CD14-positive monocyte (primary cell): ENCODE data around the gene POLE. TPM values are rescaled to one million over a fixed set of nuclear protein-coding genes. Genes with fewer than 3 reads are reported as not detected.

Experiments used
- DNase-seq, 3 donors: peaks; one replicate each; pipeline ENCODE4 v3.0.0-alpha.2; 2011 to 2022
- H2AFZ ChIP-seq: 2 replicates; pipeline ENCODE4 v1.6.0; 2012; ENCODE audit warnings: mild to moderate bottlenecking, low read depth, low read length, inconsistent platforms; ENCODE audit not compliant: insufficient read depth, poor library complexity, severe bottlenecking
- H3K27ac ChIP-seq, 2 donors: 1 replicate in 1 of 2; 2 replicates in 1 of 2; pipeline ENCODE4 v1.5.1; 2012 to 2013; ENCODE audit warnings: low read length in 2 of 2, control low read depth in 1 of 2, inconsistent platforms in 1 of 2, low read depth in 1 of 2, mild to moderate bottlenecking in 1 of 2
- H3K27me3 ChIP-seq, 2 donors: one replicate each; pipeline versions ENCODE4 v1.6.0 to v1.6.1; 2011 to 2013; ENCODE audit warnings: low read length in 2 of 2; ENCODE audit not compliant: control insufficient read depth in 2 of 2, insufficient read depth in 2 of 2
- H3K36me3 ChIP-seq, 2 donors: replicated peaks in 1 of 2; 1 replicate in 1 of 2; 2 replicates in 1 of 2; pipeline versions ENCODE4 v1.5.1 to v1.6.1; 2012 to 2013; ENCODE audit warnings: low read length in 2 of 2, control low read depth in 1 of 2, inconsistent platforms in 1 of 2, mild to moderate bottlenecking in 1 of 2; ENCODE audit not compliant: insufficient read depth in 2 of 2, control insufficient read depth in 1 of 2
- H3K4me1 ChIP-seq, 2 donors: 1 replicate in 1 of 2; 2 replicates in 1 of 2; pipeline versions ENCODE4 v1.5.1 to v1.6.1; 2012 to 2013; ENCODE audit warnings: low read length in 2 of 2, control low read depth in 1 of 2, inconsistent platforms in 1 of 2, mild to moderate bottlenecking in 1 of 2, moderate library complexity in 1 of 2; ENCODE audit not compliant: insufficient read depth in 2 of 2, control insufficient read depth in 1 of 2
- H3K4me2 ChIP-seq: replicated peaks from 2 replicates; pipeline ENCODE3; 2012; ENCODE audit warnings: low read length, moderate library complexity, mild to moderate bottlenecking; ENCODE audit not compliant: poor library complexity, severe bottlenecking; ENCODE audit errors: extremely low read depth
- H3K4me3 ChIP-seq, 3 experiments: fragments of 200-600 bp in 1 of 3; sonication (generic) in 1 of 3; replicated peaks in 1 of 3; 1 replicate in 2 of 3; 2 replicates in 1 of 3; pipeline ENCODE4 v1.5.1; 2011 to 2013; ENCODE audit warnings: low read length in 3 of 3, mild to moderate bottlenecking in 3 of 3, control low read depth in 2 of 3, low read depth in 2 of 3, inconsistent platforms in 1 of 3, moderate library complexity in 1 of 3
- H3K79me2 ChIP-seq: 2 replicates; pipeline ENCODE4 v1.6.0; 2012; ENCODE audit warnings: mild to moderate bottlenecking, control low read depth, inconsistent platforms, low read length, moderate library complexity; ENCODE audit not compliant: insufficient read depth
- H3K9ac ChIP-seq: 2 replicates; pipeline ENCODE4 v1.6.0; 2017; ENCODE audit warnings: low read length, mild to moderate bottlenecking; ENCODE audit not compliant: insufficient read depth, poor library complexity, severe bottlenecking
- H3K9me3 ChIP-seq, 2 donors: replicated peaks in 1 of 2; 1 replicate in 1 of 2; 2 replicates in 1 of 2; pipeline versions ENCODE4 v1.5.1 to v1.6.1; 2012 to 2013; ENCODE audit warnings: low read length in 2 of 2, control low read depth in 1 of 2; ENCODE audit not compliant: control insufficient read depth in 1 of 2, insufficient read depth in 1 of 2
- H4K20me1 ChIP-seq: 2 replicates; pipeline ENCODE4 v1.6.0; 2012; ENCODE audit warnings: mild to moderate bottlenecking, low read length, control low read depth, moderate library complexity; ENCODE audit not compliant: insufficient read depth
- H3K27ac Mint-ChIP-seq, 7 donors: one replicate each; pipeline ENCODE4 v1.8.0; 2020; ENCODE audit warnings: mild to moderate bottlenecking in 7 of 7, mixed read lengths in 7 of 7, moderate library complexity in 6 of 7, inconsistent platforms in 2 of 7
- H3K27me3 Mint-ChIP-seq, 3 donors: one replicate each; pipeline ENCODE4 v1.8.0; 2021 to 2022; ENCODE audit warnings: low read depth in 3 of 3, mild to moderate bottlenecking in 3 of 3, mixed read lengths in 3 of 3, moderate library complexity in 3 of 3, inconsistent platforms in 1 of 3
- H3K36me3 Mint-ChIP-seq, 2 donors: one replicate each; pipeline ENCODE4 v1.8.0; 2020; ENCODE audit warnings: mixed read lengths in 2 of 2, inconsistent platforms in 1 of 2, mild to moderate bottlenecking in 1 of 2
- H3K4me1 Mint-ChIP-seq: one replicate; pipeline ENCODE4 v1.8.0; 2020; ENCODE audit warnings: mild to moderate bottlenecking, mixed read lengths
- H3K4me3 Mint-ChIP-seq, 2 donors: one replicate each; pipeline ENCODE4 v1.8.0; 2020; ENCODE audit warnings: mild to moderate bottlenecking in 2 of 2, mixed read lengths in 2 of 2, moderate library complexity in 1 of 2
- H3K9me3 Mint-ChIP-seq, 7 donors: one replicate each; pipeline ENCODE4 v1.8.0; 2020 to 2022; ENCODE audit warnings: mixed read lengths in 7 of 7, mild to moderate bottlenecking in 6 of 7, moderate library complexity in 6 of 7, inconsistent platforms in 2 of 7
- WGBS: methylation state at CpG from one replicate; pipeline ENCODE4 v1.1.5; 2013; ENCODE audit warnings: missing lambda C conversion rate; ENCODE audit not compliant: insufficient coverage; 5-methylcytosine and 5-hydroxymethylcytosine counted together
- intact Hi-C, 2 donors: fragments of 100-400 bp; cut with micrococcal nuclease; formaldehyde crosslinking; loops; one replicate each; pipeline versions ENCODE4 v1.15.0 to v1.15.1; 2023
- polyA plus RNA-seq, 3 donors: library from polyadenylated mRNA; depleted of rRNA in 1 of 3; unstranded in 2 of 3; stranded (reverse) in 1 of 3; fragments of 300-500 nt in 2 of 3; fragments of >200 nt in 1 of 3; fragmentation: Illumina TruSeq in 2 of 3; gene quantifications; 1 replicate in 2 of 3; 2 replicates in 1 of 3; pipeline ENCODE4 v1.2.3, GENCODE V29; 2012 to 2021
- TF ChIP-seq, protein P1 (sequence below): fragments of 200-600 bp; IDR thresholded peaks from one replicate; pipeline ENCODE4 v1.8.0; 2022; ENCODE audit warnings: antibody characterized with exemption, mild to moderate bottlenecking

The POLE gene
- polyA plus RNA-seq, 3 donors, result 1.00 to 24.2 (median 2.2) TPM

DNA sequence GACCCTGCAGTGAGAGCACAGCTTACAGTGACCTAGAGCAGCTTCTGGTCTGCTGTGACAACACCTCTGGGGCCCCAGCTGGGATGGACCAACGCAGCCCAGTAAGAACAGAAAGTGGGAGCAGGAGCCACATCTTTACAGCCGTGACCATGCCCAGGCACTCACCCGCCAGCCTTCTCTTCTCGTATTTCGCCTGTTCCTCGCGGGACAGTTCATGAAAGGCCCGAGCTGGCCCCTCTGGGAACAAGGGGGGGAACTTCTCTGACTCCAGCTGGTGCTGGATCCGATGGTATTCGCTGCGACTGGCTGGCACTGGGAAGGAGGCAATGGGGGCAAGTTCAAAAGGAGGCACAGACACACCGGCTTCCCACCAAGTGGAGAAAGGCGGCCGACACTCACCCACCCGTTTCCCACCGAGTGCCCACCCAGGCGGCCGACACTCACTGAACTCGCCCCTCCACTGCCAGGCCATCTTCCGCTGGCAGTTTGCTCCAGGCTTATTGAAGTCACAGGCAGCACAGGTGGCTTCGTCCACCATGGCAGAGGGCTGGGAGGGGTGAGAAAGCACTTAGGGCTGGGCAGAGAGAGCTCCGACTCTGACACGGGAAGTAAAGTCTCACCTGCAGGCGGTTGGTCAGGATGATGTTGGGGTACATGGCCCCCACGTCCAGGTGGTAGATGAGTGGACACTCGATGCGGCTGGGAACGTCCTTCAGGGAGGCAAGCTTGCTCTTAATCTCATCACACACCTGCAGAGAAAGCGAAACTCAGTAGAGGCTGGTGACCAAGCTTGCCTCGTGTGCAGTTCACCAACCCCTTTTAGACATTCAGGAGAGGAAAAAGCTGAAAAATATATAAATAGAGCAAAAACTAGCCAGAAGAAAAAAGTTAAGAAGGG lies 18.7 kb downstream of the POLE start:
- Histone ChIP-seq H3K4me3 (no peak overlapping the region), H3K4me1 (peaks cover 8 to 10% of the 10 kb centered on the region in 2 donors), H3K27me3 (no peaks in the 10 kb centered on the region), H2AFZ (no peak overlapping the region), H3K9me3 (no peaks in the 10 kb centered on the region), H3K27ac (no peak overlapping the region), H3K4me2 (no peak overlapping the region), H4K20me1 (no peaks in the 10 kb centered on the region), H3K36me3 (peaks cover 59 to 88% of the 10 kb centered on the region in 2 donors), H3K79me2 (no peaks in the 10 kb centered on the region), H3K9ac (no peak overlapping the region)
- intact Hi-C loops, result no loop called here
- Mint-ChIP-seq H3K9me3 (peaks cover 0 to 1% (median 0%) of the 10 kb centered on the region in 7 donors), H3K4me3 (no peak overlapping the region), H3K27me3 (no peaks in the 10 kb centered on the region), H3K27ac (peak overlapping the region in 2 of 7 donors; percentile 22 to 70), H3K4me1 (peaks cover 12% of the 10 kb centered on the region), H3K36me3 (peaks cover 69 to 90% of the 10 kb centered on the region in 2 donors)
- 96% methylated on average over 16 of the region's 30 CpGs for WGBS
- TF ChIP-seq, protein P1, sequence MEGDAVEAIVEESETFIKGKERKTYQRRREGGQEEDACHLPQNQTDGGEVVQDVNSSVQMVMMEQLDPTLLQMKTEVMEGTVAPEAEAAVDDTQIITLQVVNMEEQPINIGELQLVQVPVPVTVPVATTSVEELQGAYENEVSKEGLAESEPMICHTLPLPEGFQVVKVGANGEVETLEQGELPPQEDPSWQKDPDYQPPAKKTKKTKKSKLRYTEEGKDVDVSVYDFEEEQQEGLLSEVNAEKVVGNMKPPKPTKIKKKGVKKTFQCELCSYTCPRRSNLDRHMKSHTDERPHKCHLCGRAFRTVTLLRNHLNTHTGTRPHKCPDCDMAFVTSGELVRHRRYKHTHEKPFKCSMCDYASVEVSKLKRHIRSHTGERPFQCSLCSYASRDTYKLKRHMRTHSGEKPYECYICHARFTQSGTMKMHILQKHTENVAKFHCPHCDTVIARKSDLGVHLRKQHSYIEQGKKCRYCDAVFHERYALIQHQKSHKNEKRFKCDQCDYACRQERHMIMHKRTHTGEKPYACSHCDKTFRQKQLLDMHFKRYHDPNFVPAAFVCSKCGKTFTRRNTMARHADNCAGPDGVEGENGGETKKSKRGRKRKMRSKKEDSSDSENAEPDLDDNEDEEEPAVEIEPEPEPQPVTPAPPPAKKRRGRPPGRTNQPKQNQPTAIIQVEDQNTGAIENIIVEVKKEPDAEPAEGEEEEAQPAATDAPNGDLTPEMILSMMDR, result no peak
- no peak for DNase-seq

DNA sequence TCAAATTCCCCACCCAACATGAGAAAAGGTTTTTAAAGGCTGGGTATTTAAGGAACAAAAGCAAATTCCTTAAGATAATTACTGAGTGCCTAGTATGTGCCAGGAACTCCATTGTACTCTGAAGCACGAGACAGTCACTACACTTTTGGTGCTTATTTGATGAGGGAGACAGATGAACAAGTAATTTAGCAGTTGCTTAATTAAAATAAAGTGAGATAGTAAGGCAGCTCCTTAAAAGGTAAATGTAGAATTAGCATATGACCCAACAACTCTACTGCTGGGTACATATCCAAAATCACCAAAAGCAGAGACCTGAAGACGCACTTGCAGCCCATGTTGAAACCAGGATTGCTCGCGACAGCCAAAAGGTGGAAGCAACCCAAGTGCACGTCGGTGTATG lies 21.3 kb downstream of the POLE start:
- H3K36me3 ChIP-seq, result peaks cover 57 to 91% of the 10 kb centered on the region in 2 donors
- no peaks in the 10 kb centered on the region for H3K79me2 ChIP-seq
- Mint-ChIP-seq H3K36me3 (peaks cover 78 to 94% of the 10 kb centered on the region in 2 donors), H3K4me1 (peaks cover 18% of the 10 kb centered on the region), H3K27me3 (no peaks in the 10 kb centered on the region), H3K9me3 (peaks cover 0 to 1% (median 0%) of the 10 kb centered on the region in 7 donors), H3K4me3 (no peak overlapping the region), H3K27ac (no peak overlapping the region)
- no peak overlapping the region for H3K4me3 ChIP-seq
- no peak overlapping the region for H2AFZ ChIP-seq
- DNase-seq, result no peak
- WGBS, result no CpG with 5 or more reads among the region's 6 CpGs
- H3K9ac ChIP-seq, result no peak overlapping the region
- no peak overlapping the region for H3K4me2 ChIP-seq
- H4K20me1 ChIP-seq, result no peaks in the 10 kb centered on the region
- H3K27me3 ChIP-seq, result no peaks in the 10 kb centered on the region
- H3K27ac ChIP-seq, result no peak overlapping the region
- no peaks in the 10 kb centered on the region for H3K9me3 ChIP-seq
- TF ChIP-seq, protein P1, result no peak
- intact Hi-C loops, result no loop called here
- H3K4me1 ChIP-seq, result peaks cover 8 to 12% of the 10 kb centered on the region in 2 donors
